Vagina (tissue), 2 donors: ENCODE data around the gene SSB. TPM values are rescaled to one million over a fixed set of nuclear protein-coding genes. Genes with fewer than 3 reads are reported as not detected.

ENCODE experiments used
- DNase-seq, 2 donors: peaks; one replicate each; pipeline ENCODE4 v3.0.0-alpha.2; 2017; ENCODE audit errors: extremely low spot score in 2 of 2
- H3K27ac ChIP-seq: fragments of 200-600 bp; sonication (generic); one replicate; pipeline ENCODE4 v1.5.1; 2019
- H3K27me3 ChIP-seq: fragments of 200-600 bp; sonication (generic); one replicate; pipeline ENCODE4 v1.5.1; 2019
- H3K36me3 ChIP-seq, 2 donors: fragments of 200-600 bp; sonication (generic); one replicate each; pipeline ENCODE4 v1.5.1; 2017 to 2019
- H3K4me1 ChIP-seq: fragments of 200-600 bp; sonication (generic); one replicate; pipeline ENCODE4 v1.5.1; 2019
- H3K4me3 ChIP-seq, 2 donors: fragments of 200-600 bp; sonication (generic); 1 replicate in 1 of 2; 2 replicates in 1 of 2; pipeline ENCODE4 v1.5.1; 2016 to 2019
- H3K9me3 ChIP-seq: fragments of 200-600 bp; sonication (generic); one replicate; pipeline ENCODE4 v1.5.1; 2019
- CTCF ChIP-seq, 3 experiments: fragments of 450-650 bp in 2 of 3; fragments of 200-600 bp in 1 of 3; sonication (generic) in 1 of 3; IDR thresholded peaks; one replicate each; pipeline ENCODE4 v1.5.1; 2017 to 2019; ENCODE audit warnings: antibody characterized with exemption in 3 of 3, mild to moderate bottlenecking in 2 of 3, moderate library complexity in 2 of 3
- POLR2A ChIP-seq, 2 donors: fragments of 450-650 bp; IDR thresholded peaks; one replicate each; pipeline ENCODE4 v1.6.1; 2017; ENCODE audit warnings: antibody characterized with exemption in 2 of 2, mild to moderate bottlenecking in 2 of 2, moderate library complexity in 2 of 2
- POLR2AphosphoS5 ChIP-seq, 2 donors: sonication (generic); formaldehyde crosslinking; IDR thresholded peaks; one replicate each; pipeline ENCODE4 v1.9.0; 2017; ENCODE audit warnings: antibody characterized with exemption in 2 of 2, mild to moderate bottlenecking in 2 of 2, low read depth in 1 of 2; ENCODE audit not compliant: insufficient read depth in 1 of 2
- intact Hi-C: fragments of 100-400 bp; cut with DNase I; formaldehyde crosslinking; loops from one replicate; pipeline ENCODE4 v1.15.1; 2023
- total RNA-seq: library from RNA; depleted of rRNA; stranded (reverse); fragments of >200 nt; gene quantifications from one replicate; pipeline ENCODE4 v1.2.3, GENCODE V29; 2016

The SSB gene
- 47.1 TPM for total RNA-seq

DNA sequence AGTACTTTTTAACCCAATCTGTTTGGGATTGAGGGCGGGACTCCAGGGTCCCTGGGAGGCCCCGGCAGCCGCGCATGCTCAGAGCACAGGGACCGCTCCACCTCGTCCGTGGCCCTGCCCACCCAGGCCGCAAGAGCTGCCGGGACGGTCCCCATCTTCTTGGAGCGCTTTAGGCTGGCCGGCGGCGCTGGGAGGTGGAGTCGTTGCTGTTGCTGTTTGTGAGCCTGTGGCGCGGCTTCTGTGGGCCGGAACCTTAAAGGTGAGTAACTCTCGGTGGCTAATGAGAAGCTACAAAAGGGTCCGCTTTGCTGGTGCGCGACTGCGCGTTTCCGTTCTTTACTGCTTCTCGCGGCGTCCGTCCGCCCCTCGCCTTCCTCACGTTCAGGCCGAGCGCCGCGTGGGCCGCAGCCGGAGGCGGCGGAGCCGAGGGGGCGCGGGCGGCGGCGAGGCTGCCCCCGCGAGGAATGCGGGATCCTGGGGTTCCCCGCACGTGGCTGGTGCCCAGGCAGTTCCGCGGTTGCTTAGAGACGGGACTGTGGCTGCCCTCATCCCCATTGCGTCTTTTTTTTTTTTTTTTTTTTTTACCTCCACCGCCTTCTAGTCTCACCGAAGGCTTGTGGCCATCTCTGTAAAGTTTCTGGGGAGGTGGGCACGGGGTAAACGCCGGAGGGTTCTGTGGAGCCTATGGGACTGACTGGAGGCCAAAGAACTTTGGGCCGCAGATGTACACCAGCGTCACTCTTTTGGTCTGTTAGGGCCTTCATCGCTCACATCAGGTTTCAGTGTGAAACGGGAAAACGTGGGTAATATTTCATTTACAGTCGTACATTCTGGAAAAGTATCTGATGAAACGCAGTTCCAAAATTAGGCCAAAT is at the start of gene SSB:
SSB (plus strand) TSS at position 154 of the 875 bp plus-strand sequence. CDS start 2,090 bp downstream, outside the sequence.
- intact Hi-C loops, result no loop called here
- H3K4me3 ChIP-seq, result peak within 1 kb of the TSS; percentile 71 to 82
- peak in 1 of 2 donors; percentile 92 for DNase-seq
- H3K27me3 ChIP-seq, result no peaks in the 10 kb centered on the region
- no peaks in the 10 kb centered on the region for H3K9me3 ChIP-seq
- H3K4me1 ChIP-seq, result peaks cover 29% of the 10 kb centered on the region
- H3K36me3 ChIP-seq, result peaks cover 0 to 4% of the 10 kb centered on the region in 2 donors
- H3K27ac ChIP-seq, result peak within 1 kb of the TSS; percentile 87
- no peak for TF ChIP-seq CTCF (IDR thresholded peaks at IDR 0.05)
- TF ChIP-seq POLR2AphosphoS5 (IDR thresholded peaks at IDR 0.05; ENCODE audit: insufficient read depth in 1 of 2, low read depth in 1 of 2), result peak; percentile 85 to 92
- peak in 1 of 2 donors; percentile 80 for TF ChIP-seq POLR2A (IDR thresholded peaks at IDR 0.05)

DNA sequence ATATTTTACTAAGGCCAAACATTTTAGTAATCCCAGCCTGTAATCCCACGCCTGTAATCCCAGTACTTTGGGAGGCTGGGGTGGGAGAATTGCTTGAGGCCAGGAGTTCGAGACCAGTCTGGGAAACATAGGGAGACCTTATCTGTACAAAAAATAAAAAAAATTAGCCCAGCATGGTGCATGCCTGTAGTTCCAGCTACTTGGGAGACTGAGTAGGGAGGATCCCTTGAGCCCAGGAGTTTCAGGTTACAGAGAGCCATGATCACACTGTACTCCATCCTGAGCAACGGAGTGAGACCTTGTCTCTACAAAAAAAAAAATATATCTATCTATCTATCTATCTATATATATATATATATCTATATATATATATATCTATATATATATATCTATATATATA is 45.9 kb upstream of the SSB start:
- TF ChIP-seq POLR2AphosphoS5 (IDR thresholded peaks at IDR 0.05; ENCODE audit: insufficient read depth in 1 of 2, low read depth in 1 of 2), result no peak
- intact Hi-C loops, result no loop called here
- Histone ChIP-seq H3K27ac (no peak overlapping the region), H3K4me3 (no peak overlapping the region), H3K36me3 (no peaks in the 10 kb centered on the region), H3K4me1 (no peaks in the 10 kb centered on the region), H3K9me3 (no peaks in the 10 kb centered on the region), H3K27me3 (no peaks in the 10 kb centered on the region)
- DNase-seq, result no peak

GRCh38 chr2:169755083-169755870 is 43.4 kb upstream of the SSB start:
- Histone ChIP-seq H3K4me1 (no peaks in the 10 kb centered on the region), H3K27ac (no peak overlapping the region), H3K36me3 (no peaks in the 10 kb centered on the region), H3K27me3 (no peaks in the 10 kb centered on the region), H3K4me3 (no peak overlapping the region), H3K9me3 (no peaks in the 10 kb centered on the region)
- DNase-seq, result no peak
- TF ChIP-seq CTCF (IDR thresholded peaks at IDR 0.05) (no peak), POLR2AphosphoS5 (IDR thresholded peaks at IDR 0.05; ENCODE audit: insufficient read depth in 1 of 2, low read depth in 1 of 2) (no peak), POLR2A (IDR thresholded peaks at IDR 0.05) (no peak)
- intact Hi-C loops, result no loop called here

GRCh38 chr2:169756342-169756741 is 42.3 kb upstream of the SSB start:
- Histone ChIP-seq H3K36me3 (no peaks in the 10 kb centered on the region), H3K4me3 (no peak overlapping the region), H3K27me3 (no peaks in the 10 kb centered on the region), H3K4me1 (no peaks in the 10 kb centered on the region), H3K27ac (no peak overlapping the region), H3K9me3 (no peaks in the 10 kb centered on the region)
- intact Hi-C loops, result no loop called here
- DNase-seq, result no peak
- no peak for TF ChIP-seq POLR2A (IDR thresholded peaks at IDR 0.05)
- TF ChIP-seq POLR2AphosphoS5 (IDR thresholded peaks at IDR 0.05; ENCODE audit: insufficient read depth in 1 of 2, low read depth in 1 of 2), result no peak
- TF ChIP-seq CTCF (IDR thresholded peaks at IDR 0.05), result no peak

DNA sequence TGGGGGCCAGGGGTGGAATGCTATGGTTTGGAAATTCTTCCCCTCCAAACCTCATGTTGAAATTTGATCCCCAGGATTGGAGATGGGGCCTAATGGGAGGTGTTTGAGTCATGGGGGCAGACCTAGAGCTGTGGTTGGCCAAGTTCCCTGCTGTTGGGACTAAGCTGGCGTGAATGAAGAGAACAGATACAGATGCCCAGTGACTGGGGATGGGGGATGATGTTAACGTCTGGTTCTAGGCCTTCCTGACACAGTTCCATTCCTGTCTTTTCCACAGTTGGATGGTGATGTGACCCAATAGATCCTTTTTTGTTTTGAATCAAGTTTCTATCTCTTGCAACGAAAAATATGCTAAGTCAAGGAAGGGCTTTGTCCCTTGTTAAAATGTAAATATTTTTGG is 41.3 kb upstream of the SSB start:
- no peak overlapping the region for H3K4me3 ChIP-seq
- no peak for DNase-seq
- no peaks in the 10 kb centered on the region for H3K9me3 ChIP-seq
- H3K27me3 ChIP-seq, result no peaks in the 10 kb centered on the region
- no peak for TF ChIP-seq CTCF (IDR thresholded peaks at IDR 0.05)
- no peak for TF ChIP-seq POLR2AphosphoS5 (IDR thresholded peaks at IDR 0.05; ENCODE audit: insufficient read depth in 1 of 2, low read depth in 1 of 2)
- no peak for TF ChIP-seq POLR2A (IDR thresholded peaks at IDR 0.05)
- no peaks in the 10 kb centered on the region for H3K36me3 ChIP-seq
- intact Hi-C loops, result no loop called here
- H3K27ac ChIP-seq, result no peak overlapping the region
- H3K4me1 ChIP-seq, result no peaks in the 10 kb centered on the region
